Kidney glomerular epithelial cell (primary cell): ENCODE measurements around the gene NELL1.

Experiments used
- DNase-seq: peaks from one replicate; lab custom pipeline; 2025; lab: John Stamatoyannopoulos, UW

Gene NELL1

DNA sequence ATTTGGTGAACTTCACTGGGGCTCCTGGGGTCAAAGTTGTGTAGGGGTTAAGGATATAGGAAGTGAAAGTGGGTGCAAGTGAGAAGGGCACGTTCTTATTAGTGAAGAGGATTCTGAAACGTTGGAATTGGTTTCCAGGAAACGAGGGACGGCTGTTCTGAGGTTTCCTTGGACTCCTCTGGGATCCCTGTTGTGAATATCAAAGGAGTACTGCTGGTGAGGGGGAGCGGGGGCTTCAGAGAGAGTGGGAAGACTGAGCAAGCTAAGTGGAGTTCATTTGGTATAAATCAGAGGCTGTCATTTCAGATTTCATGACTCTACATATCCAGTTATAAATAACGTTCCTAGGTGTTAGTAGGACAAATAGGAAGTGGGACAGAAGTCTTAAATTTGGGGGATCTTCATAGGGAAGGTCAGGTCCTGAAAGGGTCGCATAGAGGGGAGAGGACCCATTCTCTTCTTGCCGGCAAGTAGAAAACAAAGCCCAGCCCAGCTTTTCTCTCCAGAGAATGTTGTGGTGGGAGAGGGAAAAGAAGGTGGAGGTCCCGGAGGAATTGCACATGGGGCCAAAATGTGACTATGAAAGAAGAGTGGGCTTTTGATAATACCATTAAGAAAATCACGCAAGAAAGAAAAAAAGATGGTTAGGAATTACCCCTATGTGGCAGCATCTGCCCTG is 1.1 kb upstream of the NELL1 start:
- DNase-seq: no peak

DNA sequence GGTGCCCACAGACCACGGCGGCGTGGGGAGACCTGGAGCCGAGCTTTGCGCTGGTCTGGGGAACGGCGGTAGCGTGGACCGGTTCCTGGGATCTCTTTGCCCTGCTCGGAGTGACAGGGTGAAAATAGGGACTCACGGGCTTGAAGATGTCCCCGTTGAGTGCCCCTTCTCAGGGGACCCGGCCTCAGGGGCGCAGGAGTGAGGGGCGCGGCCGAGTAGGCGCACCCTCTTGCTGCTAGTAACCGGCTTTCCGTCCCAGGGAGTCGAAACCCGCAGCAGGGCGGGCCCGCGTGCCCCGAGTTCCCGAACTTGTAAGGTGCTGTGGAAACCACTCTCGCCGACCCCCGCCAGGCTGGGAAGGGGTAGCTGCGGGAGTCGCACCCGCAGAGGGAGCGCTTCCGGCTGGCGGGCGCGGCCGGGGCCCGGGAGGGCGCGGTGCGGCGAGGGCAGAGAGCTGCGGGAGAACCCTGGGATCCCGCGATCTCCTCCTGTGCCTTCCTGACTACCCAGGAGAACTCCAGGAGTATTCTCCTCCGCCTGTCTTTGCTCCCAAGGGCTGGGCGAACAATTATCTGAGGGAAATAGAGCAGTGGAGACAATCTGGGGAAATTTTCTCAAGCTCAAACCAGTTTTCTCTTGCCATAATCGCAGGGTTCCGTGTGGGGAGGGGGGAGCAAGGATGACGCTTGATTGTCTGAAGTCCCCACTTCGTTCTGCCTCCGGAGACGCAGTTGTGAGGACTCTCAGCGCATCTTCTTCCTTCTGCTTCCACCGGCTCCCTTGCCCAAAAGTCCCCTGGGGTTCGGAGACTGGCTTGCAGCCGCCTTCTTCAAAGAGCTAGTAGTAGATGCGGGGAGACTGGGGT is 666 bp downstream of the NELL1 start:
- DNase-seq: no peak

DNA sequence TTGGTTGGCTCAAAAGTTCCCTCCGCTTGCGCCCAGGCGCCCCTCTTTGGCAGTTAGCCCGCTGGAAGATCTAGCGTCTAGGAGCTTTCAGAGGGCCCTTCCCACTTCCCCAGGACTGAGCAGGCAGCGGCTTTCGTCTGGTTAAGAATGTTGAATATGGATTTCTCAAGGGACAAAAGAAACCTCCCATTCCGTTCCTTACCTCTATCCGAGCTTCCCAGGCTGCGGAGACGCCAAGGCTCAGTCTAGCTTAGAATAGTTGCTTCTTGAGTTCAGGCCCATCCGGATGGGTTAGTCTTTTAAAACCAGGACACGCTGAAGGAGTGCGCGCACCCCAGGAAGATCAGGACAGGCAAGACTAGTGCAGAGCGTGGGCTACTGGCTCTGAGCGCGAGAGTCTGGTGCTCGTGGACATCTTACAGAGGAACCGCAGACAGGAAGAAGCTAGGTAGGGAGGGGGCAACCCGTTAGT is 1.6 kb downstream of the NELL1 start:
- no peak for DNase-seq

DNA sequence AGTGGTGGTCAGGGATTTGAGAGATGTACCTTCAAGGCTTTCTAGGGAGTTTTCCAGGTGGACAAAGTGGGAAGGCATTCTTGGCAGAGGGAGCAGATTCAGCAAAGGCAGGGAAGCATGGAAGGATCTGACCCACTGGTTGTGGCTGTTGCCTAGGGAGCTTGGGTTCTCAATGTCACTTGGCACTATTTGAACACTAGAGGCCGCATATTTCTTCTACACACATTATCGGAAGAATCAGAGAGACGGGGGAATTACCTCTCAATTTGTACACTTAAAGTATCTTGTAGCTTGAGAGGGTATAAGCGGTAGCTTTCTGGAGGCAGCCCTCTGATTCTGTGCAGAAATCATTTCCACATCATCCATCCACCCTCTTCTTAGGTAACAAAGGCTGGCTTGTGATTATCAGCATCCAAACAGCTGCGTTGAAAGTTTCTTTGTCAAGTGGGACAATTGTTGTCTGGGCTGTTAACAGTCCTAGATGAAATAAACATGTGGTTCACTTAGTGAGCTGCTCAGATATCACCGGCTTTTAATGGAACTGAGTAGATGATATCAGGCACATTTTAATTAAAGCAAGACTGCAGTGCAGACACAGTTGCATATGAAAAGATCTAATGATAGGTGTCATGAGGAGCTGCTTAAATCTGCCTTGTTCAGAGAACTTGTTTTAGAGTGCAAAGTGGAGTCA is 2.6 kb downstream of the NELL1 start:
- DNase-seq: peak; percentile 17

DNA sequence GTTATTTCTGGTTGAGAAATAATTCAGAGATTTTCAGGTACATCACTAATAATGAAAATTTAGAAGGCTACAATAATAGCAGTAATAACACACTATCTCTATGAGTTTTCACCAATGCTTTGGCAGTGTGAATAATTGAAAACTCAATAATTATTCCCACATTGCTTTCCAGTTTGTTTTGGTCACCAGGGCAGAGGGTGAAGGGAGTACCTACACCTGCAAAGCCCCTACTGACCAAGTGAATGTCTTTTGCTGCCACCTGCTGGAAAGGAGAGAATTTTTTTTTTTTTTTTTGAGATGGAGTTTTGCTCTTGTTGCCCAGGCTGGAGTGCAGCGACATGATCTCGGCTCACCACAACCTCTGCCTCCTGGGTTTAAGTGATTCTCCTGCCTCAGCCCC is 3.2 kb downstream of the NELL1 start:
- peak; percentile 10 for DNase-seq

DNA sequence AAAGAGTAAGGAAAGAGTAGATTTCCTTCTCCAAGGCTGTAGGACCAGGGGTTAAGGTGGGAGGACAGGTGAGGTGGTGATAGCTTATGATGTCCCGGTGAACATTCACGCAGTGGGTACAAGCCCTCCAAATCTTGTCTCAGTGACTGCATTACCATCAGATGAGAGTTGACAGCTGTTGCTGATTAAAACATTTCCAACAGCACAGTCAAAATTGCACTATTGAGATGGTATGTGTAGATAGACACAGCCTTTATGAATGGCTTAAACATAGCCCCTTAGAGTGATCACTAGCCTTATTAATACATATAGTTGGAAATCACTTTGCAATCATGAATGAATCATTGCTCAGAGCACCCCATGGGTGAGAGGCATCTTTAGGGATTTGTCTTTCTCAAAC is 7.3 kb downstream of the NELL1 start:
- no peak for DNase-seq

DNA sequence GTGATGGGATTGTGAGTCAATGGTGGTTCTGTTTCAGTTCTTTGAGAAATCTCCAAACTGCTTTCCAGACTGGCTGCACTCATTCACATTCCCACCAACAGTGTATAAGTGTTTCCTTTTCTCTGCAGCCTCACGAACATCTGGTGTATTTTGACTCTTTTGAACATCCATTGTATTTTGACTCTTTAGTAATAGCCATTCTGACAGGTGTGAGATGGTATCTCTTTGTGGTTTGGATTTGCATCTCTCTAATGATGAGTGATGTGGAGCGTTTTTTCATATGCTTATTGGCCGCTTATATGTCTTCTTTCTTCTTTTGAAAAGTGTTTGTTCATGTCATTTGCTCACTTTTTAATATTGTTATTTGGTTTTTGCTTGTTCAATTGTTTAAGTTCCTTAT is 19.4 kb downstream of the NELL1 start:
- DNase-seq: no peak

DNA sequence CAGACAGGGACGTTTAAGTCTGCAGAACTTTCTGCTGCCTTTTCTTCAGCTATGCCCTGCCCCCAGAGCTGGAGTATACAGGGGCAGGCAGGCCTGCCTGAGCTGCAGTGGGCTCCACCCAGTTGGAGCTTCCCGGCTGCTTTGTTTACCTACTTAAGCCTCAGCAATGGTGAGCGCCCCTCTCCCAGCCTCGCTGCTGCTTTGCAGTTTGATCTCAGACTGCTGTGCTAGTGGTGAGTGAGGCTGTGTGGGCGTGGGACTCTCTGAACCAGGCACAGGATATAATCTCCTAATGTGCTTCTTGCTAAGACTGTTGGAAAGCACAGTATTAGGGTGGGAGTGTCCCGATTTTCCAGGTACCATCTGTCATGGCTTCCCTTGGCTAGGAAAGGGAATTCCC is 38.5 kb downstream of the NELL1 start:
- DNase-seq: no peak

DNA sequence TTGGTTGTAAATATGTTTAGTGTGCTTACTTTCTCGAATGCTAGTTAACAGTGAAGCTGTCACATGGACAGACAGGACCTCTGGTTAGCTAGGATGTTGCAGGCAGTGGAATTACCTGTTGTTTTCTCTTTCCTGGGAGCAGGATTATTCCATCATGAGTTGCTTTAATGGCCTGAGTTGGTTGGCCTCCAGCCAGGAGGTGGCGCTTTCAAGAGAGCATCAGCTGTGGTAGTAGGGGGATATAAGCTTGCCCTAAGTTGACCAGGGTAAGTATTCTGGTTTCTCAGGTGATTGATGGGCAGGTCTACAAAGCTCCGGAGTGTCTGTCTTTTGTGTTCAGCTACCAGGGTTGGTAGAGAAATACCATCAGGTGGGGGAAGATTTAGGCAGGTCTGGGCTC is 43.5 kb downstream of the NELL1 start:
- DNase-seq: no peak

DNA sequence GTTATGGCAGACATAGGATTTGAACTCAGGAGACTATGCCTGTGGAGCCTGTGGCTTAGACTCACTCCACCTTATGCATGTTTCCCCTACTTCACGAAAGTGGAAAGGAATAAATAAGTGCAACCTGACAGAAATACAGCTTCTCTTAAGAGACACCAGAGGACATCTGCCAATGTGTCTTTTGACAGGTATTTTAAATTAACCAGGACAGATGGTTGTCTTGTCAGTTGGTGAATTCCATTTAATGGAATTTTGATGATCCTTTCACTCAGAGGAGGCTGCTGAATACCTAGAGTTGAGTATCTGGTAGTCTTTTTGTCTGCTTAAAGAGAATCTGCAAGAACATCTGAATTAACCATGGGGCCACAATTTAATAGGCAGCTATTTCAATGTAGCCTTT is 46.1 kb downstream of the NELL1 start:
- DNase-seq: no peak

DNA sequence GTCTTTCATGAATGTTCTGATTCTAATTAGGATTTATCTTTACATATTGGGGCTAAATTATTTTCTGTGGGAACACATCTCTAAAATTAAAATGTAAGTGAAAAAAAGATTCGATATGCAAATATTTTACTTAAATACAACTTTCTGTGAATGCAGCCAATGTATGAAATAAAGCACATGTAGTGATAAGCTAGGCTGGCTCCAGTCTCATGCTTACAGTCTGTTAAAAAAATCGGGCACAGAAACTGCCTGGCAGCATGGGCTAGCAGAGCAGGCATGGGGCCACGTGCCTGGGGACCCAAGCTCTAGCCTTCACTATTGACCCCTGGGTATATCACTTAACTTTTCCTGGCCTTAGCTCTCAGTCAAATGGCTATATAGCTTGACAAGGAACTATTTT is 46.5 kb downstream of the NELL1 start:
- DNase-seq: no peak

DNA sequence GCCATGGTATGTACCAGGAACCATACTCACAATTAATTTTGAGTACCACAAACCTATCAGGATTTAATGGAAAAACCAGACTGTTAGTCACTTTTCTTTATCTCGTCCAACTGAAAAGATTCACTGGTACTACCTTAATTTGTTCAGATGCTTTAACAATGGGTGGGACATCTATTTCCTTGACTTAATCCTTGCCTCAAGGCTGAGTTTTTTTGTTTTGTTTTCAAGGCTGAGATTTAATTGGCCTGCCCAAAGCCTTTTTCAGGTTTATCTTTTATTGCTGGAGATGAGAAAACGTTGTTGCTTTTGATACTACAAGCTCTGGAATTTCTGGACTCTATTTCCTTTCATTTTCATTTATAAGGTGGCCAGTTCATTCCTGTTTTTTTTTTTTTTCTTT is 50.4 kb downstream of the NELL1 start:
- no peak for DNase-seq

DNA sequence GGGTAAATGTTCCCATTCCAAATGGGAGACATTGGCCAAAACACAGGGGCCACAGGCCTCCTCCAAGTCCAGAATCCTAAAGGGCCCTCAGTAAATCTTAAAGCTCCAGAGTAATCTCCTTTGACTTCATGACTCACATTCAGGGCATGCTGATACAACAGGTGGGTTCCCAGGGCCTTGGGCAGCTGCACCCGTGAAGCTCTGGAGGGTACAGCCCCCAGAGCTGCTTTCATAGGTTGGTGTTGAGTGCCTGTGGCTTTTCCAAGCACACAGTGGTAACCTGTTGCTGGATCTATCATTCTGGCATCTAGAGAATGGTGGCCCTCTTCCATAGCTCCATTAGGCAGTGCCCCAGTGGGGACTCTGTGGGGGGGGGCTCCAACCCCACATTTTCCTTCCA is 54.0 kb downstream of the NELL1 start:
- DNase-seq: no peak

DNA sequence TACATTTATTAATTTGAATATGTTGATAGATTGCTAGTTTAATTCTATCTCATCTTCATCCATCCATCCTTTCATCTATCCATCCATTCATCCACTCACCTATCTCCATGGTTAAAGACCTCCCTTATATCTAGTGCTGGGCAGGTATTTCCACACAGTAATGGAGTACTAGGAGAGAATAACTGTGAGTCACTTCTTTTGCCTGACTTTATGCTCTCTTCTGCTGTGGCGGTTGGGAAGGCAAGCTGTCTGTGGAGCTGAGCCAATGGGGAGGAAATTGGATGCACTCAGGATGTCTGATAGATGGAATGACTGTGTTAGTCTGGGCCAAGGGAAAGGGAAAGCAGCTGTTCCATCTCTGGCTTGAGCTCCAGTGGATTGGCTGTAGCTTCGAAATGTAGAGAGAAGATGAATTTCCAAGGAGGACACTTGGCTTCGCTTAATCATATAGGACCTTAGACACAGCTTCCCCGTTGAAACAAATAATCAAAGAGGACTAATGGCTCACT is 60.3 kb downstream of the NELL1 start:
- no peak for DNase-seq

DNA sequence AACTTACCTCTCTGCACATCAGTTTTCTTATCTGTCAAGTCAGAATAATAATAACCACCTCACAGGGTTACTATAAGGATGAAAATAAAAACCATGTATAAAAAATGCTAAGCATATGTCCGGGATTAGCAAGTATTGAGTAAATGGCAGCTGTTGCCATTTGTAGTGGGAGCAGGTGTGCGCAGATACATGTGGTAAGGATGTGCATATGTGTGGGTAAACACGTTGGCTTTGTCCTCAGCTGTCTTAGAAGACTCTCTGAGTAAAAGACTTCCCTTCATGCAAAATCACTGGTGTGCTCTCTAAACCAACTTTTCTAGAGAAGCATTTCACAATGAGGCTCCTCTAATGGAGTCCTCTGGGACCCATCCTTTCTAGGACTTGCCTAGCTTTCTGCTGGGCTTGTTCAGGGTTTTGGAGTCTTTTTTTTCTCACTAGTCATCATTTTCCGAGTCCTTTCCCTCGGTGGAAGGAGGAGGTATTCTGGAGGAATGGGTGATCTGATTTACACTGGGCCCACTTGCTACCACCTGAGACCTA is 62.4 kb downstream of the NELL1 start:
- no peak for DNase-seq

DNA sequence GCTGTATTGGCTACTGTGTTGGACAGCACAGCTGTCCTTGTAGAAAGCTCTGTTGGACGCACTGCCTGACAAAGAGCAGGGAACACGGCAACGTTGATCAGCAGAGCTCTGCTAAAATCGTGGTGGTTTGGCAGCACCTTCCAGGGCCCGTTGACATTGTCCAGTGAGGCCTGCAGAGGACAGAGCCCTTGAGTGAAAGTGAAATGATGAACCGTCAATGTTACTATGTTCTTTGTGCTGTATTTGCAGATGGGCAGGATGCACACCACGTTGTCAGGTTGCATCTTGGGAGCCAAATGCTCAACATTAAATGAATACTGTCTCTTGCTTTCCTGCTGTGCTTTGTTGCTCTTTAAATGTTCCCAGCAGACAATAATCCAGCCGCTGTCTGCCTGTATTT is 69.7 kb downstream of the NELL1 start:
- DNase-seq: no peak

DNA sequence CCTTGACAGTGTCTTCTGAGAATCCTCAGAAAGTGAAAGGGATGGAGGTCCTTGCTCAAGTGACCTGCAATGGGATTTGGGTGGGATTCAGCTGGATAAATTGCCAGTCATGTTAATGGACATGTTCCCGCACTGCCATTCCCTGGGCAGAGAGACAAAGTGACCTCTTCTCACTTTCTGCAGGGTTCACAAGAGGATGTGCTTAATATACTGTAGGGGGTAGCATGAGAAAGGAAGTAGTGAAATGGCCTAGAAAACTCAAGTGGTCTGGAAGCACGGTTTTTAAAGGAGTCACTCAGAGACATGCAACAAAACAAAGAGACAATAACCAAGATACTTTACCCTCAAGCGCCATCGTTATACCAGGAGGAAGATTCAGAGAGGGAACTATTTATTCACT is 70.2 kb downstream of the NELL1 start:
- DNase-seq: no peak

DNA sequence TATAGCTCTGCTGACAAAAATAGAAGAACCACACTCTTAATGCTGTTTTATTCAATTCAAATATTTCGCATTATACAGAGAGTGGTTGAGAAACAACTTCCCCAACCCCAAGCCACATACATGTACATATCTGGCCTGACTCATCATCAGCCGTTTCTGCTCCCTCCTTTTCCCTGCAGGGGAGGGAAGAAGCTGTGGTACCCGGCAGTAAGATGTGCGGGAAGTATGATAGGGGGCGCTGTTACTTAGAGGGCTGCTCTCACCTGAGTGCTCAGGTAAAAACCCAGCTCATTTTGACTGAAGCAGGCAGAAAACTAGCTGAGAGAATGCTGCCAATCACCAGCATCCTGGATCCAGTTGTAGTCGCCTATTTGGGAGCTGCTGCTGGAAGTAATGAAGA is 85.5 kb downstream of the NELL1 start:
- DNase-seq: no peak

DNA sequence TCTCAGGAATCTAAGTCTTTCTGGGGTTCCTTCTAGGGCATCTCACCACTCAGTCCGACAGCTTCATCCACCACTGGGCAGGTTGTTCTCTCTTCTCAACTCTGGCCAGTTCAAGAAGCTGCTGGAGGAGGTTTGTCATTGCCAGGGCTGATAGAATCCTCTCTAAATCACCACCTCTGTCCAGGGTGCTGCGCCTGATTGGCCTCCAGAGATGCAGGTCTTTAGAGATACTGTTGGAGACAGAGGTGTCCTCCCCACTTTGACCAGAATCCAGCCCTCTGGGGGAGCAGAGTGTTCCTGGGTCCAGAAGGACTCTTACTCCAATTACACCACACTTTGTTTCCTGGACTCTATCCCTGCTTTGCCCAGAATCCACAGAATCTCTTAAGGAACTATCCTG is 90.2 kb downstream of the NELL1 start:
- no peak for DNase-seq

DNA sequence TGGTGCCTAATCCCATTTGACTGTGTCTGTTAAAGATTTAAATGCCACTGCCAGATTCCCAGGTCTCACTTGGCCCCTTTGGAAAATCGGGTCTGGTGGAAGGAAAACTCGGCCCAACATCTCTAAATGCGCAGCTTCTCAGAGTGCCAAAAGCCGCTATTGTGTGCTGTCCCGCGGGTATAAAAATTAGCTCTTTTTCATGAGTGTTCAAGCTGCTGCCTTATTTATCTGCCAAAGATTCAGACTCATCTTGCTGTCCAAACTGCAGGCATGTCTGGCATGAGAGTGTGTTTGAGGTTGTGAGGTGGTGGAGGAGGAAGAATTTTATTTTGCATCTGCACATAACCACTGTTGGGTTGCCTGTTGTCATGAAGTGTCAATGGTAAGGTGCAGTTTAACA is 91.4 kb downstream of the NELL1 start:
- DNase-seq: no peak

DNA sequence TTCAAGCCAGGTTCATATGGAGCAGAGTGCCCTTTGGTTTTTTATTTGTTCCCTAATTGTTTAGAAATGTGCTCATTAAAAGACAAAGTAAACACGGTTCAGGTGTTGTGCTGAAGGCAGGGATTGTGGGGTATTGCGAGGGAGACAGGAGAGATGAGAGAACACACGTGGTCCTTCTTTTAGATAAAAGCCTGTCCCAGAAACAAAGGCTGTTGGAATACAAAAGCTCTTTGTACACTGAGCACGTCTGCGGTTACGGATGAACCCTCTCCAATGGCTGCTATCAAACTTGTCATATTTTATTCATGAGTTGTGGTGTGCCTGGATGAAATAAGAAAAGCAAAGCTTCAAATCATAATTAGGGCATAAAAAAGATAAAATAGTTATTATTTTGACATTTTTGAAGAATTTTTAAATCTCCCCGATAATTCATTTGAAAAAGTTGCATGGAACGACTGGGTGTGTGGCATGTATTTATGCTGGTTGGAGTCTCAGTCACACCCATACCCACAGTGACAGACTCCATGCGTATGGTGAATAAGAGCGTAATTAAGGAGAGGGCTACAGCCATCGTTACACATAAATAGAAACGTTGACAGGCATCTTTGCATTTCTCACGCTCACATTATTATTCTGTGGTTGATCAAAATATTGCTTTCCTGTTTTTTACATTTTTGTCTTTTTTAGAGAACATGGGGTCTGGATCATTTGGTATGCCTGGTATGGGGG is 92.9 kb downstream of the NELL1 start:
- no peak for DNase-seq

DNA sequence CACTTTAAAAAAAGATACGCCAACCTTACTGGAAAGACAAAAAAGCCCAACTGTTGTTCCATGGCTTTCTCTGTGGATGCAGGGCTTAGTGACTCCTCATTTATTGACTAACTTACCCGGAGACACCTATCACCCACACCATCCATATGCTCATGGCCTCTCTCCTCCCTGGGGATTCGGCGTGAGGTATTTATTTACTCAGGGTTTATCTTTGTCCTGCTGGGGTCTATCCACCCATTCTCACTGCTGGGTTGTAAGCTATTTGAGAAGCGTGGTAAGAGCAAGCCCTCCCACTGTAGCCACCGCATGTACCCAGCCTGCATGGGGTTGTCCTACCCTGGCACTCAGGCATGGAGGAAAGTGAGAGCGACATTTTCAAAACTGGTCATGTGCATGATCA is 93.6 kb downstream of the NELL1 start:
- no peak for DNase-seq
